ENCODE results near the gene GNPAT. TPM values are rescaled to one million over a fixed set of nuclear protein-coding genes. Genes with fewer than 3 reads are reported as not detected.

Gene GNPAT
- total RNA-seq, 1 experiment from 2014 or later, result 42.8 TPM

DNA sequence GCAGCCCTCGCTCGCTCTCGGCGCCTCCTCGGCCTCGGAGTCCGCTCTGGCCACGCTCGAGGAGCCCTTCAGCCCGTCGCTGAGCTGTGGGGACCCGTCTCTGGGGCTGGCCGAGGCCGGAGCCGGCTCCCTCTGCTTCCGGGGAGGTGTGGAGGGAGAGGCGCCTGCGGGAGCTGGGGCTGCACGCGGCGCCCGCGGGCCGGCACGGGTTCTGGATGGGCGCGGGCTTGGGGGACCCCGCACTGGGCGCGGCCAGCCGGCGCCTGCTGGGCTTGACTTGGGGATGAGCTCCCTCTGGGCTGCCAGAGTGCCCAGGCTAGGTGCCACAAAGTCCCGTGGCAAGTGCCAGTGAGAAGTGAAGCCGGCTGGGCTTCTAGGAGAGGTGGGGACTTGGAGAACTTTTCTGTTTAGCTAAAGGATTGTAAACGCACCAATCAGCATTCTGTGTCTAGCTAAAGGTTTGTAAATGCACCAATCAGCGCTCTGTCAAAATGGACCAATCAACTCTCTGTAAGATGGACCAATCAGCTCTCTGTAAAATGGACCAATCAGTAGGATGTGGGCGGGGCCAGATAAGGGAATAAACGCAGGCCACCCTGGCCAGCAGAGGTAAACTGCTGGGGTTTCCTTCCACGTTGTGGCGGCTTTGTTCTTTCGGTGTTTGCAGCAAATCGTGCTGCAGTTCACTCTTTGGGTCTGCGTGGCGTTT lies 76.4 kb downstream of the GNPAT start (continued):
- TF ChIP-seq, protein P1, sequence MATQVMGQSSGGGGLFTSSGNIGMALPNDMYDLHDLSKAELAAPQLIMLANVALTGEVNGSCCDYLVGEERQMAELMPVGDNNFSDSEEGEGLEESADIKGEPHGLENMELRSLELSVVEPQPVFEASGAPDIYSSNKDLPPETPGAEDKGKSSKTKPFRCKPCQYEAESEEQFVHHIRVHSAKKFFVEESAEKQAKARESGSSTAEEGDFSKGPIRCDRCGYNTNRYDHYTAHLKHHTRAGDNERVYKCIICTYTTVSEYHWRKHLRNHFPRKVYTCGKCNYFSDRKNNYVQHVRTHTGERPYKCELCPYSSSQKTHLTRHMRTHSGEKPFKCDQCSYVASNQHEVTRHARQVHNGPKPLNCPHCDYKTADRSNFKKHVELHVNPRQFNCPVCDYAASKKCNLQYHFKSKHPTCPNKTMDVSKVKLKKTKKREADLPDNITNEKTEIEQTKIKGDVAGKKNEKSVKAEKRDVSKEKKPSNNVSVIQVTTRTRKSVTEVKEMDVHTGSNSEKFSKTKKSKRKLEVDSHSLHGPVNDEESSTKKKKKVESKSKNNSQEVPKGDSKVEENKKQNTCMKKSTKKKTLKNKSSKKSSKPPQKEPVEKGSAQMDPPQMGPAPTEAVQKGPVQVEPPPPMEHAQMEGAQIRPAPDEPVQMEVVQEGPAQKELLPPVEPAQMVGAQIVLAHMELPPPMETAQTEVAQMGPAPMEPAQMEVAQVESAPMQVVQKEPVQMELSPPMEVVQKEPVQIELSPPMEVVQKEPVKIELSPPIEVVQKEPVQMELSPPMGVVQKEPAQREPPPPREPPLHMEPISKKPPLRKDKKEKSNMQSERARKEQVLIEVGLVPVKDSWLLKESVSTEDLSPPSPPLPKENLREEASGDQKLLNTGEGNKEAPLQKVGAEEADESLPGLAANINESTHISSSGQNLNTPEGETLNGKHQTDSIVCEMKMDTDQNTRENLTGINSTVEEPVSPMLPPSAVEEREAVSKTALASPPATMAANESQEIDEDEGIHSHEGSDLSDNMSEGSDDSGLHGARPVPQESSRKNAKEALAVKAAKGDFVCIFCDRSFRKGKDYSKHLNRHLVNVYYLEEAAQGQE (IDR thresholded peaks at IDR 0.05; ENCODE audit: low read depth), result no peak
- TF ChIP-seq, protein P2, sequence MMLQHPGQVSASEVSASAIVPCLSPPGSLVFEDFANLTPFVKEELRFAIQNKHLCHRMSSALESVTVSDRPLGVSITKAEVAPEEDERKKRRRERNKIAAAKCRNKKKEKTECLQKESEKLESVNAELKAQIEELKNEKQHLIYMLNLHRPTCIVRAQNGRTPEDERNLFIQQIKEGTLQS (IDR thresholded peaks at IDR 0.05), result no peak
- no peak for TF ChIP-seq EZH2phosphoT487 (IDR thresholded peaks at IDR 0.05; ENCODE audit: borderline replicate concordance)

DNA sequence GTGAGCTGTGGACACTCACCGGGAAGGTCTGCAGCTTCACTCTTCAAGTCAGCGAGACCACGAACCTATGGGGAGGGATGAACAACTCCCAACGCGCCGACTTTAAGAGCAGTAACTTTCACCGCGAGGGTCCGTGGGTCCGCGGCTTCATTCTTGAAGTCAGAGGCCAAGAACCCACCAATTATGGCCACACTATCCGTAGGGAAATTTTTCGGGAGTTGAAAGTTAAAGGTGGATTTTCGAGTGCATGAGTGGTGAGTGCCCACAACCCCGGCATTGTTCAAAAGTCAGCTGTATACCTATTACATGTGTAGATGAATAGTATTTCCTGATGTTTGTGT lies 77.0 kb downstream of the GNPAT start:
- CTCF ChIA-PET, result interaction anchor here (1.6 kb wide), 1 partner anchor 288 kb away, joined by 3 read pairs; no protein-coding TSS in a partner anchor

More for the DNA sequence above, 77.0 kb downstream of the GNPAT start:
- Histone ChIP-seq H3K79me2 (ENCODE audit: insufficient read depth, low read length) (no peaks in the 10 kb centered on the region), H3K27me3 (ENCODE audit: insufficient read depth, low read length) (no peaks in the 10 kb centered on the region), H2AFZ (ENCODE audit: low read depth, low read length, poor library complexity, severe bottlenecking) (no peak overlapping the region), H3K4me2 (ENCODE audit: low read length) (no peak overlapping the region), H3K9me2 (ENCODE audit: insufficient read depth) (no peaks in the 10 kb centered on the region), H3K36me3 (ENCODE audit: control insufficient read depth in 1 of 2, insufficient read depth in 2 of 2, low read length in 2 of 2) (no peaks in the 10 kb centered on the region), H4K20me1 (ENCODE audit: insufficient read depth) (no peaks in the 10 kb centered on the region), H3K9ac (ENCODE audit: low read length) (no peak overlapping the region), H3K9me3 (ENCODE audit: control insufficient read depth in 1 of 2, insufficient read depth in 1 of 2, low read depth in 1 of 2, low read length in 2 of 2) (no peaks in the 10 kb centered on the region), H3K4me3 (replicated peaks in 1 of 2; ENCODE audit: low read depth in 1 of 2, low read length in 2 of 2) (no peak overlapping the region), H3K27ac (ENCODE audit: low read depth, low read length) (no peak overlapping the region), H3K4me1 (ENCODE audit: control insufficient read depth in 1 of 2, insufficient read depth in 2 of 2, low read length in 2 of 2) (peaks cover 0 to 3% of the 10 kb centered on the region in 2 experiments; a peak in 2 of 4 replicates)
- ChIA-PET POLR2A (no interaction called here), RAD21 (ENCODE audit: low non-redundant PET in 1 of 2, low total read pairs in 2 of 2, uncharacterized antibody in 2 of 2, unreplicated experiment in 2 of 2) (interaction anchor here in 1 of 2 experiments (0.6 kb wide), 1 partner anchor 46 kb away, joined by 3 read pairs; no protein-coding TSS in a partner anchor)
- no peak for TF ChIP-seq POLR2AphosphoS5 (IDR thresholded peaks at IDR 0.05; ENCODE audit: low read depth, low read length)
- TF ChIP-seq POLR2A (IDR thresholded peaks at IDR 0.05; ENCODE audit: borderline replicate concordance, extremely low read depth, insufficient read depth, insufficient read length), result no peak
- DNase-seq (ENCODE audit: low read depth, low spot score) (no peak), ATAC-seq (no peak)
- BruUV-seq (replicated peaks), result no TSS peak
- intact Hi-C loops (cut with micrococcal nuclease), result no loop called here
